GM19463 (cell line): ENCODE measurements around the gene PWP1.

Source experiments
- ATAC-seq: cut with Tn5 transposase; IDR thresholded peaks from one replicate; pipeline ENCODE4 v1.9.1; 2021; ENCODE audit warnings: mild to moderate bottlenecking, moderate library complexity; ENCODE audit not compliant: unreplicated experiment

PWP1 gene

DNA sequence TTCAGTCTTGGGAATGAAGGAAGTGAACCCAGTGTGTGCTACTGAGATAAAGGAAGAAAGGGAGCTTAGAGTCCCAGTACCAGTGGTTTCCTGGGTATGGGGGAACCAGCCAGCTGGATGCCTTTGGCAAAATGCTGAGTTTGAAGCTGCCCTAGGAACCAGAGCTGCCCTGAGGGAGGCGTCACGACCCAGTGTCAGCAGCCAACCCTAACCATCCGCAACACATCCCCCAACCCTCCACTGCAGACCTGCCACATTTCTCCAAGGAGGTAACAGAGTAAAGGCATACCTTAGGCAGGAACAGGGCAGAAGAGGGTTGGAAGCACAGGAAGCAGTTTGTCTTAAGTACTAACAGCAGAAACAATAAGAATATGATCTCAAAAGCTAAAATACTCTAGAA is 46.8 kb downstream of the PWP1 start:
- no peak for ATAC-seq

DNA sequence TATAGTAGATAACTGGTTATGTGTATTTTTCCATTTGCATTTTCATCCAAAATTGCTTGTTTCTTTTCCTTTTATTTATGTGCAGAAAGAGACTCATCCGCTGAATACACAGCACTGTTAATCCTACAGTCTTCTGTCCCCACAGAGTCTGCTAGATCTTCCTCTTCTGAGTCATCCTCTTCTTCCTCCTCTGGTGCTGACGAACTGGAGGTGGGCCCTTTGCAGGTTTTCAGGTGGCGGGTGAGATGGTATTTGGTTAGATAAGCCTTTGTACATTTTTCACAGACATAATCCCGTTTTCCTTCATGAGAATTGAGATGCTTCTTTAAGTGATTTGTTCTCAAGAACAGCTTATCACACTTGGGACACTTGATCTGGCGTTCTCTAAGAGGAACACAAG is 48.5 kb downstream of the PWP1 start:
- ATAC-seq: no peak

GRCh38 chr12:107735763-107736162 is 50.2 kb downstream of the PWP1 start:
- no peak for ATAC-seq

- peak; percentile 89 for ATAC-seq
These were observed 51.3 kb downstream of the PWP1 start for GRCh38 chr12:107736914-107737313.

DNA sequence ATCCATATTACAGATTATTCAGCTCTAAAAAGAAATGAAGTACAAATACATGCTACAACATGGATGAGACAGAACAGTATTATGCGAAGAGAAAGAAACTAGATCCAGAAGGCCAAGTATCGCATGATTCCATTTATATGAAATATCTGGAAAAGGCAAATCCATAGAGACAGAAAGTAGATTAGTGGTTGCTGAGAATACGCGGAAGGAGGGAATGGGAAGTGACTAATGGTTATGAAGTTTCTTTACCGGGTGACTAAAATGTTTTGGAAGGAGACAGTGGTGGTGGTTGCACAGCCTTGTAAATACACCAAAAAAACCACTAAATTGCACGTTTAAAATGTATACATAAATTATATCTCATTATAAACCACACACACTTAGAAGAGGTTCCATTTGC is 62.9 kb downstream of the PWP1 start:
- no peak for ATAC-seq

GRCh38 chr12:107749083-107749482 is 63.5 kb downstream of the PWP1 start:
- no peak for ATAC-seq

DNA sequence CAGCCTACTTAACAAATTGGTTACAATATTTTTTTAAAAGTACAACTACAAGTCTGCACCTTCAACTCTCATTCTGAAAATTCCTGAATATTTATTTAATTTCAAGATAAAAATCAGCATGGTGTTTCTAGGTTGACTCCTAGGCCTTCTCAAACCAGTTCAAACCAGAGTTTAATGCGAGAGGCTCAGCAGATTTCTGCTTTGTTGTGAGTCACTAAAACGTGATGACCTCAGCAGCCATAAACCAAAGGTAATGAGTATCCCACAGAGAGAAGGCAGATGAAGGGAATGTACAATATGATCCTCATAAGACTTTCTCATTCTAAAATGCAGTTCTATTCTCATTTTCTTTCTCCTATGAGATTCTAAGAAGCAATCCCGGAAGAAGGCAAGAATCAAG is 73.8 kb downstream of the PWP1 start:
- no peak for ATAC-seq

GRCh38 chr12:107760207-107760808 is 74.7 kb downstream of the PWP1 start:
- ATAC-seq: peak; percentile 21

- ATAC-seq: peak; percentile 89
These were observed 75.4 kb downstream of the PWP1 start, which contains the start of gene PRDM4 for GRCh38 chr12:107760809-107761501. Gene PRDM4, minus strand, starts transcription at chr12:107761137. Its CDS starts 622 bp downstream, at chr12:107760515.

DNA sequence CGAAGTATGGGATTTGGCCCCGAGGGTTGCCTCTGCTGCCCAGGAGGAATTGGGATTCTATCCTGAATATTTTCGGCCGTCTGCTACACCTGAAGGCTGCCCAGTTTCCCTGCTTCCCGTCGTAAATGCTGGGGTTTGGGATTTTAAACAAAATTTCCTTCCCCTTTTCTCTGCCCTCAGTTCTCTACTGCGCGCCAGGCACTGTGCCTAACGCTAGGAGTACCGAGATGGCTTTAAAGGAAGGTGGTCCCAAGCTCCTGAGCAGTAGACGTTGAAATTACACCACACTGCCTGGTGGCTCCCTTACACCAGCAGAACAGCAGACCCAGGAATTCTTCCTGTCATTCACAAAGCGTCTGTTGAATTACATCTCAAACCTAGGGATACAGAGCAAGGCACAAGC is 75.9 kb downstream of the PWP1 start:
- ATAC-seq: no peak
